ENCODE data around the gene MRPL17.
"Not testable (repeated sequence)": the region's sequence is repeated elsewhere in the genome, so short reads cannot be mapped to it uniquely, and the experiment has no call there.

Gene MRPL17

DNA sequence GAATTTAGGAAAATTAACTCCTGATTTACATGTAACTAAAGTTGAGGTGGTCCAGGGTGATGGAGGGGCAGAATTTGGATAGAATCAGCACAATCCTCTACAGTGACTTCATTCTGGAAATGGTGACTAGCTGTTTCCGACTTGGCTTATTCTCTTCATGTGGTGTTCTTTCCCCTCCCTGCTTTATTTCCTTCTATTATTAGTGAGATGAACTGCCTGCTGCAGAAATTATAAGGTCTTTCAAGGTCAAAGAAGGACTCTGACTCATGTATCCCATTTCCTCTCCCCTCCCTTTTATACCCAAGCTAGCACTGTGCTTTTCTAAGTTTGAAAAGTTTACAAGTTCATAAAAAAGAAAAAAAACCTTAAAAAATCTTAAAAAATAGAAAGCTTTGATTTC is 12.2 kb upstream of the MRPL17 start:
- Mint-ChIP-seq H3K36me3 (ENCODE audit: low read depth) (no peaks in the 10 kb centered on the region), H3K27me3 (ENCODE audit: low read depth, poor library complexity) (peaks cover 3% of the 10 kb centered on the region), H3K27ac (no peak overlapping the region), H3K9me3 (no peaks in the 10 kb centered on the region), H3K4me1 (no peaks in the 10 kb centered on the region), H3K4me3 (no peak overlapping the region)
- TF ChIP-seq, protein P1, sequence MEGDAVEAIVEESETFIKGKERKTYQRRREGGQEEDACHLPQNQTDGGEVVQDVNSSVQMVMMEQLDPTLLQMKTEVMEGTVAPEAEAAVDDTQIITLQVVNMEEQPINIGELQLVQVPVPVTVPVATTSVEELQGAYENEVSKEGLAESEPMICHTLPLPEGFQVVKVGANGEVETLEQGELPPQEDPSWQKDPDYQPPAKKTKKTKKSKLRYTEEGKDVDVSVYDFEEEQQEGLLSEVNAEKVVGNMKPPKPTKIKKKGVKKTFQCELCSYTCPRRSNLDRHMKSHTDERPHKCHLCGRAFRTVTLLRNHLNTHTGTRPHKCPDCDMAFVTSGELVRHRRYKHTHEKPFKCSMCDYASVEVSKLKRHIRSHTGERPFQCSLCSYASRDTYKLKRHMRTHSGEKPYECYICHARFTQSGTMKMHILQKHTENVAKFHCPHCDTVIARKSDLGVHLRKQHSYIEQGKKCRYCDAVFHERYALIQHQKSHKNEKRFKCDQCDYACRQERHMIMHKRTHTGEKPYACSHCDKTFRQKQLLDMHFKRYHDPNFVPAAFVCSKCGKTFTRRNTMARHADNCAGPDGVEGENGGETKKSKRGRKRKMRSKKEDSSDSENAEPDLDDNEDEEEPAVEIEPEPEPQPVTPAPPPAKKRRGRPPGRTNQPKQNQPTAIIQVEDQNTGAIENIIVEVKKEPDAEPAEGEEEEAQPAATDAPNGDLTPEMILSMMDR (IDR thresholded peaks at IDR 0.05), result no peak
- no peak for DNase-seq

DNA sequence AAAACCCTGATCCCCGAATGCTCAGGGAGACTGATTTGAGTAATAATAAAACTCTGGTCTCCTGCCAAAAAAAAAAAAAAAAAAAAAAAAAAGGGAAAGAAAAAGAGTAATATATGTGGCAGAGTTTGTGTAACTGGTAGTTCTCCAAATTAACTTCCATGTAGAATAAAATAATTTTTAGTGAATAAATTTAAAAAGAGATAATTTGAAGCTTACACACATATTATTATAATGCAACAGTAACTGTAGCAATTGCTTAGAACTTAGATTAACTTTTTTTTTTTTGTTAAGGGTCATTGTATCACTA is 11.0 kb upstream of the MRPL17 start:
- Mint-ChIP-seq H3K9me3 (peaks cover 9% of the 10 kb centered on the region), H3K27me3 (ENCODE audit: low read depth, poor library complexity) (peaks cover 3% of the 10 kb centered on the region), H3K4me3 (no peak overlapping the region), H3K27ac (no peak overlapping the region), H3K4me1 (no peaks in the 10 kb centered on the region), H3K36me3 (ENCODE audit: low read depth) (peaks cover 4% of the 10 kb centered on the region)
- TF ChIP-seq, protein P1 (IDR thresholded peaks at IDR 0.05), result no peak
- no peak for DNase-seq

DNA sequence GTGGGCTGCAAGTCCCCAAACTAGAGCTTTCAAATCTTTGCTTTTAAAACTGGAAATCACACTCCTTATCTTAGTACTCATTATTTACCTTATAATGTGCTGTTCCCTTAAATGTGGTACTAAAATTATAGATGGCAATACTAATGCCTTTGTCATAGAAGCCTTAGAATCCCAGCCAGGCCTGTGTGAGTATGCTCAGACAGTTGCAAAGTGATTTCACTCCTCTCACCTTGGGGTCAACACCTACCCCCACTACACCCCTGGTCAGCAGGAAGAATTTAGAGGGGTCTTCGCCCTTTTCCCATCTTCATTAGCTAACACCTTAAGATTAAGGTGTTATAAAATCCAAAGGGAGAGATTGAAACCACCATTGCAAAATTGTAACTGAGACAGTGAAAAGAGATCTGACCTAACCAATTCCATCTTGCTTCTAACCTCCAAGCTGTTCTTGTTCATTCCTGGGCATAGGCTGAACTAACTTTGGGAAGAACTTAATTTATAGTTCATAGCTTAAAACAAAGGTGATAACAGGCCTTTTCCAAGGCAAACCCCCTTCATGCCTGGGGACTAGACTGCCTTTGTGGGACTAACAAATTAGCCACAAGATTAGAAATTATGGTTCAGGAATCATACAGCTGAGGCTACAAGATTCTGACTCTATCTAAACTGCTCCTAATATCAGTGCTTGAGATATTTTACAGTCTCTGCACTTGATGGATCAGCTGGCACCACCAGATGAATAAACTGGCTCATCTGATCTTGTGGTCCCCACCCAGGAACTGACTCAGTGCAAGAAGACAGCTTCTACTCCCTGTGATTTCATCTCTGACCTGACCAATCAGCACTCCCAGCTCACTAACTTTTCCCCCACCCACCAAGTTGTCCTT is 10.4 kb upstream of the MRPL17 start:
- Mint-ChIP-seq H3K27ac (no peak overlapping the region), H3K36me3 (ENCODE audit: low read depth) (peaks cover 6% of the 10 kb centered on the region), H3K27me3 (ENCODE audit: low read depth, poor library complexity) (peaks cover 3% of the 10 kb centered on the region), H3K9me3 (peaks cover 11% of the 10 kb centered on the region), H3K4me3 (no peak overlapping the region), H3K4me1 (no peaks in the 10 kb centered on the region)
- TF ChIP-seq, protein P1 (IDR thresholded peaks at IDR 0.05), result no peak
- DNase-seq, result no peak

DNA sequence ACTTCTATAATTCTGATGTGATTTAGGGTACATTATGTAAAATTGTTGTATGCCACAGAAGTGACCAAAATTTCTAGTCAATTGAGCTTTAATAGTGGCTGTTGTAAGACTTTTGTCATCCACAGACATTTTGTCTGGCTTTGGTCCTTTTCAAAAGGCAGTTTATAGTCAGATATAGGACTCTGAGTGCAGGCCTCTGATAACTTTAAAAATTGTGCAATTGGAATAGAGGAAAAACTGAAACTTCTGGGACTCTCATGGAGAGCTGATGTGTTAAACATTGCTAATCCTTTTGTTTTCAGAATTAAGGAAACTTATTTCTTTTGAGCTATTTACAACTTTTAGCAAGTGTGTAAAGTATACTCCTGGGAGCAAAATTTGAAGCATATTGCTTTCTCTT is 9.0 kb upstream of the MRPL17 start:
- Mint-ChIP-seq H3K36me3 (ENCODE audit: low read depth) (peaks cover 6% of the 10 kb centered on the region), H3K9me3 (peaks cover 16% of the 10 kb centered on the region), H3K27me3 (ENCODE audit: low read depth, poor library complexity) (peaks cover 5% of the 10 kb centered on the region), H3K4me1 (no peaks in the 10 kb centered on the region), H3K27ac (no peak overlapping the region), H3K4me3 (no peak overlapping the region)
- TF ChIP-seq, protein P1 (IDR thresholded peaks at IDR 0.05), result no peak
- no peak for DNase-seq

DNA sequence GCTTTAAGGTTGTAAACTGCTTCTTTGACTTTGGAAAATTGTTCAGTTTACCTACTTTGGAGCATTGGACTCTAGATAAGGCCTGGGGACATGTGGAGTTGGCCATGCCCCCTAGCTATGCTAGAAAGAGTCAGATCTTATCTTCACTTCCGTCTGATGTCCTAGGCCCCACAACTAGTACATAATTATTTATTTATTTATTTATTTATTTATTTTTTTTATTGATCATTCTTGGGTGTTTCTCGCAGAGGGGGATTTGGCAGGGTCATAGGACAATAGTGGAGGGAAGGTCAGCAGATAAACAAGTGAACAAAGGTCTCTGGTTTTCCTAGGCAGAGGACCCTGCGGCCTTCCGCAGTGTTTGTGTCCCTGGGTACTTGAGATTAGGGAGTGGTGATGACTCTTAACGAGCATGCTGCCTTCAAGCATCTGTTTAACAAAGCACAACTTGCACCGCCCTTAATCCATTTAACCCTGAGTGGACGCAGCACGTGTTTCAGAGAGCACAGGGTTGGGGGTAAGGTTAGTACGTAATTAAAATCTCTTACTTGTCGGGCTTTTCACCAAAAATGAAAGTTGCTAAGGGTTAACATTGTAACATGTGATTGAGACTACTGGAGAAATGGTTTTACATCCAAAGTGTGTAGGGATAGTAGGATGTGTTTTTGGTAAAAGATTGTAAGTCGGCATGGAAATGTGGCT is 7.4 kb upstream of the MRPL17 start:
- H3K27ac Mint-ChIP-seq; H3K36me3 Mint-ChIP-seq (ENCODE audit: low read depth); H3K4me1 Mint-ChIP-seq; H3K4me3 Mint-ChIP-seq; DNase-seq: not testable (repeated sequence)
- Mint-ChIP-seq H3K27me3 (ENCODE audit: low read depth, poor library complexity) (peaks cover 14% of the 10 kb centered on the region), H3K9me3 (peaks cover 21% of the 10 kb centered on the region)

DNA sequence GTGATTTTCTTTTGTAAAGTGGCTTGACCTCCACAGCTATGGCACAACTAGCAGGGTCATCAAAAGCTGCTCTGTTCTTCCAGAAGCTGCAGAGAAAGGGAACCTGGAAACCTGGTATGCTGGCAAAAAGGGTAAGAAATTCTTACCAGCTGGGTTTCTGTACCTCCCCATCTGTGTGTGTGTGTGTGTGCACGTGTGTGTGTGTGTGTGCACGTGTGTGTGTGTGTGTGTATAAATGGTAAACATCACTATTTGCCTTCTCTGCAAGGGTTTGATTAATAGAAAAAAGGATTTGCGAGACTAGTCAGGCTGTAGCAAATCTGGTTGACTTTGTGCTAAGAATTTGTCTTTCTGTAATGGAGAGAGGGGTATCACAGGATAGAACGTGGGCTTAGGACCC is 4.7 kb upstream of the MRPL17 start:
- TF ChIP-seq, protein P1 (IDR thresholded peaks at IDR 0.05), result no peak
- H3K36me3 Mint-ChIP-seq (ENCODE audit: low read depth), result peaks cover 6% of the 10 kb centered on the region
- no peak overlapping the region for H3K27ac Mint-ChIP-seq
- peaks cover 13% of the 10 kb centered on the region for H3K4me1 Mint-ChIP-seq
- no peak overlapping the region for H3K4me3 Mint-ChIP-seq
- peaks cover 21% of the 10 kb centered on the region for H3K9me3 Mint-ChIP-seq
- peaks cover 15% of the 10 kb centered on the region for H3K27me3 Mint-ChIP-seq (ENCODE audit: low read depth, poor library complexity)
- DNase-seq, result no peak

Measured in nephron progenitor cell (in vitro differentiated cells).